Measurements from ENCODE around the gene ABHD14A.

Gene ABHD14A

DNA sequence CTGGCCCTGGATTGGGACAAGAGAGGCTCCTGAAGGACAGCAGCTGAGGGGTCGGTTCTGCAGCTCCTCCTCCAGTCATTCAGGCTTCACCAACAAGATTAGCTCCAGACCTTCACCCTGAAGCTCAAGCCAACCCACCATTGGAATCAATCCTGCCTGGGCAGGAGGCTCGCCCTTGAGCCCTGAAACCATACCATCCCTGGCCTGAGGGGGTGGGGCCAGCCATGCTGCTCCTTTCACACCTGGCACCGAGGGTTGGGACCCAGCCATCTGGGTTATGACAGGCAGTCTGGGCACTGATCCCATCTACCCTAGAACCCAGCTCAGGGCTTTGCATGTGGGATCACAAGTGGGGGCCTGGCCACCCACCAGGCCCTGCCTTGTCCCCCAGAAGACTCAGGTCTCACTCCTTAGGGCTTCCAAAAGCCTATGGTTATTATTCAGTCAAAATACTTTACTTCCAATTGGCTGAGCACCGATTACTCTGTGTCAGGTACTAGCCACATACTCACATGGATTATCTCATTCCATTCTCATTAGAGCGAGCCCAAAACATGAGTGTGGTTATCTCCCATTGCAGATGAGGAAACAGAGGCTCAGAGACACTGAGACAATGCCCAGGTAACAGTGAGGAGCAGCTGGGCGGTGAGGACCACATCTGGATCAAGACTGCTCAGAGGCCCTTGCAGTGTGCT lies 4.1 kb upstream of the ABHD14A start:
- no peak overlapping the region for H2AFZ ChIP-seq (ENCODE audit: low read depth, low read length, severe bottlenecking)
- no peak overlapping the region for H3K4me3 ChIP-seq (ENCODE audit: insufficient read depth, low read length, poor library complexity, severe bottlenecking)
- H3K9me2 ChIP-seq (replicated peaks; ENCODE audit: insufficient read depth, low read length), result no peaks in the 10 kb centered on the region
- H3K27me3 ChIP-seq (ENCODE audit: low read length), result no peaks in the 10 kb centered on the region
- H3K79me2 ChIP-seq (ENCODE audit: insufficient read depth, low read length), result peaks cover 5% of the 10 kb centered on the region; the same call in 1 of the 2 replicates
- peaks cover 19% of the 10 kb centered on the region for H3F3A ChIP-seq (ENCODE audit: insufficient read depth)
- no peak overlapping the region for H3K9ac ChIP-seq (ENCODE audit: low read length)
- H3K27ac ChIP-seq (ENCODE audit: low read depth, low read length), result no peak overlapping the region
- H3K4me2 ChIP-seq (ENCODE audit: low read depth, low read length, poor library complexity, severe bottlenecking), result no peak overlapping the region
- H3K36me3 ChIP-seq (ENCODE audit: low read length), result no peaks in the 10 kb centered on the region
- H4K20me1 ChIP-seq (ENCODE audit: low read depth, low read length), result no peaks in the 10 kb centered on the region
- no peaks in the 10 kb centered on the region for H3K9me3 ChIP-seq (ENCODE audit: insufficient read depth, low read length)
- no peak for TF ChIP-seq EZH2phosphoT487 (conservative IDR thresholded peaks at IDR 0.05; ENCODE audit: low read length)
- TF ChIP-seq, protein P1, sequence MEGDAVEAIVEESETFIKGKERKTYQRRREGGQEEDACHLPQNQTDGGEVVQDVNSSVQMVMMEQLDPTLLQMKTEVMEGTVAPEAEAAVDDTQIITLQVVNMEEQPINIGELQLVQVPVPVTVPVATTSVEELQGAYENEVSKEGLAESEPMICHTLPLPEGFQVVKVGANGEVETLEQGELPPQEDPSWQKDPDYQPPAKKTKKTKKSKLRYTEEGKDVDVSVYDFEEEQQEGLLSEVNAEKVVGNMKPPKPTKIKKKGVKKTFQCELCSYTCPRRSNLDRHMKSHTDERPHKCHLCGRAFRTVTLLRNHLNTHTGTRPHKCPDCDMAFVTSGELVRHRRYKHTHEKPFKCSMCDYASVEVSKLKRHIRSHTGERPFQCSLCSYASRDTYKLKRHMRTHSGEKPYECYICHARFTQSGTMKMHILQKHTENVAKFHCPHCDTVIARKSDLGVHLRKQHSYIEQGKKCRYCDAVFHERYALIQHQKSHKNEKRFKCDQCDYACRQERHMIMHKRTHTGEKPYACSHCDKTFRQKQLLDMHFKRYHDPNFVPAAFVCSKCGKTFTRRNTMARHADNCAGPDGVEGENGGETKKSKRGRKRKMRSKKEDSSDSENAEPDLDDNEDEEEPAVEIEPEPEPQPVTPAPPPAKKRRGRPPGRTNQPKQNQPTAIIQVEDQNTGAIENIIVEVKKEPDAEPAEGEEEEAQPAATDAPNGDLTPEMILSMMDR (IDR thresholded peaks at IDR 0.05; ENCODE audit: insufficient read depth, low read length, poor library complexity, severe bottlenecking), result no peak

DNA sequence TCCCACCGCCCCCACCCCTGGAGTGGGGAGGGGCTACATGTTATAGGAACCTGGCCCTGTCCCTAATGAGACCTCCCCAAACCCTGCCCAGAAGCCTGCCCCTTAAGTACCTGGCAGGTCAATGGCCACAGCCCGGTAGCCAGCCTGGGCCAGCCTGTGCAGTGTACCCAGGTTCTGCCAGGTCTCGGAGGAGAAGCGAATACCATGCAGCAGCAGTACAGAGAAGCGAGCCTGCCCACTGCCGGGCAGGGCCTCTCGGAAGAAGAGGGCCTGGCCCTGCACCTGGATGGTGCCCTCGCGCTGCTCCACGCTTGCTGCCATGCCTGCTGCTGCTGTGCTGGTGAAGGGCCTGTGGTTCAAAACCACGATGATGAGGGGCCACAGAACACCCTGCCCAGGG lies 3.5 kb upstream of the ABHD14A start:
- no peak overlapping the region for H3K4me2 ChIP-seq (ENCODE audit: low read depth, low read length, poor library complexity, severe bottlenecking)
- no peak for TF ChIP-seq EZH2phosphoT487 (conservative IDR thresholded peaks at IDR 0.05; ENCODE audit: low read length)
- TF ChIP-seq, protein P1 (IDR thresholded peaks at IDR 0.05; ENCODE audit: insufficient read depth, low read length, poor library complexity, severe bottlenecking), result no peak
- H3K27ac ChIP-seq (ENCODE audit: low read depth, low read length), result no peak overlapping the region

GRCh38 chr3:51974277-51974962 lies 444 bp upstream of the ABHD14A start:
- H3K9ac ChIP-seq (ENCODE audit: low read length), result peak overlapping the region; percentile 79
- H3K27ac ChIP-seq (ENCODE audit: low read depth, low read length), result peak overlapping the region; percentile 70
- peak overlapping the region; percentile 48 for H2AFZ ChIP-seq (ENCODE audit: low read depth, low read length, severe bottlenecking)
- H3K4me3 ChIP-seq (ENCODE audit: insufficient read depth, low read length, poor library complexity, severe bottlenecking), result peak overlapping the region; percentile 71
- no peaks in the 10 kb centered on the region for H3K9me3 ChIP-seq (ENCODE audit: insufficient read depth, low read length)
- no peaks in the 10 kb centered on the region for H3K9me2 ChIP-seq (replicated peaks; ENCODE audit: insufficient read depth, low read length)
- H3K36me3 ChIP-seq (ENCODE audit: low read length), result no peaks in the 10 kb centered on the region
- TF ChIP-seq, protein P1 (IDR thresholded peaks at IDR 0.05; ENCODE audit: insufficient read depth, low read length, poor library complexity, severe bottlenecking), result no peak
- no peak for TF ChIP-seq EZH2phosphoT487 (conservative IDR thresholded peaks at IDR 0.05; ENCODE audit: low read length)
- peaks cover 5% of the 10 kb centered on the region; the same call in 1 of the 2 replicates for H3K79me2 ChIP-seq (ENCODE audit: insufficient read depth, low read length)
- peak overlapping the region; percentile 72 for H3K4me2 ChIP-seq (ENCODE audit: low read depth, low read length, poor library complexity, severe bottlenecking)
- H3K27me3 ChIP-seq (ENCODE audit: low read length), result no peaks in the 10 kb centered on the region
- peaks cover 25% of the 10 kb centered on the region for H3F3A ChIP-seq (ENCODE audit: insufficient read depth)
- no peaks in the 10 kb centered on the region for H4K20me1 ChIP-seq (ENCODE audit: low read depth, low read length)

More for the DNA sequence above, 3.5 kb upstream of the ABHD14A start:
- H3K79me2 ChIP-seq (ENCODE audit: insufficient read depth, low read length), result peaks cover 5% of the 10 kb centered on the region; the same call in 1 of the 2 replicates
- no peaks in the 10 kb centered on the region for H3K36me3 ChIP-seq (ENCODE audit: low read length)
- H3K4me3 ChIP-seq (ENCODE audit: insufficient read depth, low read length, poor library complexity, severe bottlenecking), result no peak overlapping the region
- peaks cover 24% of the 10 kb centered on the region for H3F3A ChIP-seq (ENCODE audit: insufficient read depth)
- H3K9me2 ChIP-seq (replicated peaks; ENCODE audit: insufficient read depth, low read length), result no peaks in the 10 kb centered on the region
- H3K9ac ChIP-seq (ENCODE audit: low read length), result no peak overlapping the region
- no peaks in the 10 kb centered on the region for H3K9me3 ChIP-seq (ENCODE audit: insufficient read depth, low read length)
- no peaks in the 10 kb centered on the region for H3K27me3 ChIP-seq (ENCODE audit: low read length)
- no peaks in the 10 kb centered on the region for H4K20me1 ChIP-seq (ENCODE audit: low read depth, low read length)
- H2AFZ ChIP-seq (ENCODE audit: low read depth, low read length, severe bottlenecking), result no peak overlapping the region

Measured in SU-DHL-6 (cell line).